OCI-LY3 (cell line): ENCODE measurements around the gene IGSF3.

Source experiments
- EZH2phosphoT487 ChIP-seq: fragments of 200-600 bp; shearing (Covaris generic); IDR thresholded peaks from 2 replicates; pipeline ENCODE4 v1.6.1; 2018; ENCODE audit warnings: antibody characterized with exemption, mixed run types, low read depth
- TF ChIP-seq, protein P1 (sequence below): fragments of 200-600, 300-600 bp; sonication (generic); IDR thresholded peaks from 2 replicates; pipeline ENCODE4 v1.5.1; 2014; ENCODE audit warnings: antibody characterized with exemption, low read length, low read depth

DNA sequence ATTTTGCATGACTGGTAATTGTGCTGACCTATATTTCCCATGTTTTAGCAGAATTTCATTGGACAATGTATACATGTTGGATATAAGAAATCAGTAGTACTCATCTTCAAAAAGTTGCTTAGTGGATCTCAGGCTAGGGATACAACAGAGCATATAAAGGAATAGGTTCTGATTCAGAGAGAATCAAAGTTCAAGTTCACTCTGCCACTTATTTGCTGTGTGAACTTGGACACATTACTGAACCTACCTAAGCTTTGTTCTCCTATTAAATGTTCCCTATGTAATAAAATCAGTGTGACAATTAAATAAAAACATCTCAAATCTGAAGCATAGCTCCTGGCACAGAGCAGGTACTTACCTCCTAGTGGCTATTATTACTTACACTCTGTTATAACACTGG, 106.0 kb downstream of the IGSF3 start:
- TF ChIP-seq, protein P1, sequence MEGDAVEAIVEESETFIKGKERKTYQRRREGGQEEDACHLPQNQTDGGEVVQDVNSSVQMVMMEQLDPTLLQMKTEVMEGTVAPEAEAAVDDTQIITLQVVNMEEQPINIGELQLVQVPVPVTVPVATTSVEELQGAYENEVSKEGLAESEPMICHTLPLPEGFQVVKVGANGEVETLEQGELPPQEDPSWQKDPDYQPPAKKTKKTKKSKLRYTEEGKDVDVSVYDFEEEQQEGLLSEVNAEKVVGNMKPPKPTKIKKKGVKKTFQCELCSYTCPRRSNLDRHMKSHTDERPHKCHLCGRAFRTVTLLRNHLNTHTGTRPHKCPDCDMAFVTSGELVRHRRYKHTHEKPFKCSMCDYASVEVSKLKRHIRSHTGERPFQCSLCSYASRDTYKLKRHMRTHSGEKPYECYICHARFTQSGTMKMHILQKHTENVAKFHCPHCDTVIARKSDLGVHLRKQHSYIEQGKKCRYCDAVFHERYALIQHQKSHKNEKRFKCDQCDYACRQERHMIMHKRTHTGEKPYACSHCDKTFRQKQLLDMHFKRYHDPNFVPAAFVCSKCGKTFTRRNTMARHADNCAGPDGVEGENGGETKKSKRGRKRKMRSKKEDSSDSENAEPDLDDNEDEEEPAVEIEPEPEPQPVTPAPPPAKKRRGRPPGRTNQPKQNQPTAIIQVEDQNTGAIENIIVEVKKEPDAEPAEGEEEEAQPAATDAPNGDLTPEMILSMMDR, result no peak
- TF ChIP-seq EZH2phosphoT487, result no peak
